Fibroblast of lung (primary cell): Measurements from ENCODE around the gene AFF2.

Source experiments
- CTCF ChIP-seq, 2 donors: IDR thresholded peaks in 1 of 2; conservative IDR thresholded peaks in 1 of 2; 1 replicate in 1 of 2; 2 replicates in 1 of 2; pipeline ENCODE4 v1.5.1; 2011 to 2012; ENCODE audit warnings: low read length in 2 of 2, control low read depth in 1 of 2, inconsistent platforms in 1 of 2, low read depth in 1 of 2, mild to moderate bottlenecking in 1 of 2
- EZH2 ChIP-seq: IDR thresholded peaks from 2 replicates; pipeline ENCODE4 v1.5.1; 2012; ENCODE audit warnings: low read length, control low read depth, mild to moderate bottlenecking; ENCODE audit errors: missing control alignments

- TF ChIP-seq CTCF (conservative IDR thresholded peaks at IDR 0.05 in 1 of 2, IDR thresholded peaks at IDR 0.05 in 1 of 2; ENCODE audit: low read depth in 1 of 2, low read length in 2 of 2) (no peak), EZH2 (no peak)
These were observed 169.9 kb downstream of the AFF2 start for GRCh38 chrX:148670277-148670676.
